ENCODE measurements around the gene MRTFA. TPM values are rescaled to one million over a fixed set of nuclear protein-coding genes. Genes with fewer than 3 reads are reported as not detected.
A peak's percentile ranks its signal among the peaks of the same experiment; 100 is the strongest.

Gene MRTFA
- total RNA-seq, 1 donor from 2014 or later = 105 TPM

GRCh38 chr22:40469181-40469580 lies 167.3 kb downstream of the MRTFA start:
- peaks cover 51% of the 10 kb centered on the region for H3K4me1 Mint-ChIP-seq
- peaks cover 2% of the 10 kb centered on the region for H3K36me3 Mint-ChIP-seq
- no peak for DNase-seq (ENCODE audit: low spot score in 2 of 2, unreplicated experiment in 2 of 2)
- no peak overlapping the region for H3K4me3 Mint-ChIP-seq
- H3K27ac Mint-ChIP-seq = peak overlapping the region; percentile 73
- TF ChIP-seq CTCF (IDR thresholded peaks at IDR 0.05; ENCODE audit: unreplicated experiment) = no peak
- H3K27me3 Mint-ChIP-seq (ENCODE audit: low read depth) = no peaks in the 10 kb centered on the region
- no peaks in the 10 kb centered on the region for H3K9me3 Mint-ChIP-seq

GRCh38 chr22:40468616-40469015 lies 167.9 kb downstream of the MRTFA start:
- Mint-ChIP-seq H3K27me3 (ENCODE audit: low read depth) (no peaks in the 10 kb centered on the region), H3K9me3 (no peaks in the 10 kb centered on the region), H3K27ac (peak overlapping the region; percentile 73), H3K4me1 (peaks cover 51% of the 10 kb centered on the region), H3K4me3 (no peak overlapping the region), H3K36me3 (peaks cover 2% of the 10 kb centered on the region)
- no peak for DNase-seq (ENCODE audit: low spot score in 2 of 2, unreplicated experiment in 2 of 2)
- no peak for TF ChIP-seq CTCF (IDR thresholded peaks at IDR 0.05; ENCODE audit: unreplicated experiment)

- peaks cover 49% of the 10 kb centered on the region for H3K4me1 Mint-ChIP-seq
- H3K36me3 Mint-ChIP-seq = peaks cover 3% of the 10 kb centered on the region
- peak overlapping the region; percentile 73 for H3K27ac Mint-ChIP-seq
- H3K4me3 Mint-ChIP-seq = no peak overlapping the region
- no peak for TF ChIP-seq CTCF (IDR thresholded peaks at IDR 0.05; ENCODE audit: unreplicated experiment)
- no peaks in the 10 kb centered on the region for H3K27me3 Mint-ChIP-seq (ENCODE audit: low read depth)
- DNase-seq (ENCODE audit: low spot score in 2 of 2, unreplicated experiment in 2 of 2) = no peak
- H3K9me3 Mint-ChIP-seq = no peaks in the 10 kb centered on the region
Measured at GRCh38 chr22:40466976-40467375, 169.5 kb downstream of the MRTFA start.

- Mint-ChIP-seq H3K4me3 (no peak overlapping the region), H3K36me3 (peaks cover 16% of the 10 kb centered on the region), H3K9me3 (no peaks in the 10 kb centered on the region), H3K27ac (no peak overlapping the region), H3K27me3 (ENCODE audit: low read depth) (no peaks in the 10 kb centered on the region), H3K4me1 (peaks cover 37% of the 10 kb centered on the region)
- DNase-seq (ENCODE audit: low spot score in 2 of 2, unreplicated experiment in 2 of 2) = no peak
- TF ChIP-seq CTCF (IDR thresholded peaks at IDR 0.05; ENCODE audit: unreplicated experiment) = no peak
Measured at GRCh38 chr22:40463683-40464082, 172.8 kb downstream of the MRTFA start.

GRCh38 chr22:40463017-40463631 lies 173.4 kb downstream of the MRTFA start:
- peaks cover 35% of the 10 kb centered on the region for H3K4me1 Mint-ChIP-seq
- peaks cover 20% of the 10 kb centered on the region for H3K36me3 Mint-ChIP-seq
- H3K27me3 Mint-ChIP-seq (ENCODE audit: low read depth) = no peaks in the 10 kb centered on the region
- no peak for TF ChIP-seq CTCF (IDR thresholded peaks at IDR 0.05; ENCODE audit: unreplicated experiment)
- DNase-seq (ENCODE audit: low spot score in 2 of 2, unreplicated experiment in 2 of 2) = no peak
- H3K4me3 Mint-ChIP-seq = no peak overlapping the region
- peak overlapping the region; percentile 39 for H3K27ac Mint-ChIP-seq
- H3K9me3 Mint-ChIP-seq = no peaks in the 10 kb centered on the region

Data from mesothelial cell of epicardium (in vitro differentiated cells).